Testis (tissue), 5 donors: ENCODE measurements around the gene TLE6. TPM values are rescaled to one million over a fixed set of nuclear protein-coding genes. Genes with fewer than 3 reads are reported as not detected.
"Not testable (repeated sequence)": the region's sequence is repeated elsewhere in the genome, so short reads cannot be mapped to it uniquely, and the experiment has no call there.

ENCODE experiments used
- DNase-seq: peaks from one replicate; pipeline ENCODE4 v3.0.0-alpha.2; 2019
- H3K27ac ChIP-seq, 2 donors: fragments of 200-600 bp; sonication (generic); one replicate each; pipeline ENCODE4 v1.5.1; 2019
- H3K27me3 ChIP-seq: fragments of 200-600 bp; sonication (generic); one replicate; pipeline ENCODE4 v1.5.1; 2019
- H3K36me3 ChIP-seq: fragments of 200-600 bp; sonication (generic); one replicate; pipeline ENCODE4 v1.5.1; 2017; ENCODE audit warnings: low read depth; ENCODE audit errors: missing control alignments
- H3K4me1 ChIP-seq: fragments of 200-600 bp; sonication (generic); one replicate; pipeline ENCODE4 v1.5.1; 2019
- H3K4me3 ChIP-seq, 2 donors: fragments of 200-600 bp; sonication (generic); one replicate each; pipeline ENCODE4 v1.5.1; 2017 to 2019
- H3K9me3 ChIP-seq: fragments of 200-600 bp; sonication (generic); one replicate; pipeline ENCODE4 v1.5.1; 2017
- CTCF ChIP-seq, 3 experiments: fragments of 450-650 bp in 2 of 3; fragments of 200-600 bp in 1 of 3; sonication (generic) in 1 of 3; IDR thresholded peaks; one replicate each; pipeline ENCODE4 v1.5.1; 2016 to 2019; ENCODE audit warnings: antibody characterized with exemption in 3 of 3, mild to moderate bottlenecking in 2 of 3, moderate library complexity in 1 of 3
- POLR2A ChIP-seq: fragments of 450-650 bp; IDR thresholded peaks from one replicate; pipeline ENCODE4 v1.6.1; 2017; ENCODE audit warnings: antibody characterized with exemption, mild to moderate bottlenecking, moderate library complexity
- WGBS, 2 donors: methylation state at CpG; one replicate each; pipeline ENCODE4 v1.1.5; 2018; 5-methylcytosine and 5-hydroxymethylcytosine counted together
- intact Hi-C: fragments of 100-400 bp; cut with DNase I; formaldehyde crosslinking; loops from one replicate; pipeline ENCODE4 v1.15.1; 2023; ENCODE audit warnings: low total_unique reads
- long read RNA-seq, 2 donors: transcript quantifications; one replicate each; lab custom pipeline, GENCODE V29; 2026
- polyA plus RNA-seq: library from polyadenylated mRNA; stranded (reverse); fragments of 350-450 nt; fragmentation: Illumina TruSeq; extraction: RNeasy Lipid Tissue Mini Kit (QIAGEN cat#74804); gene quantifications from one replicate; pipeline ENCODE4 v1.2.3, GENCODE V29; 2014; ENCODE audit warnings: low read depth, low replicate concordance; ENCODE audit not compliant: insufficient read depth
- total RNA-seq, 2 donors: library from RNA; depleted of rRNA; stranded (reverse); fragments of >200 nt; gene quantifications; one replicate each; pipeline ENCODE4 v1.2.3, GENCODE V29; 2016

Gene TLE6
- total RNA-seq = 10 to 100 TPM in 1 of 2 donors, 1 to 10 TPM in 1; 9.1 to 12.5 TPM
- 8.1 TPM for polyA plus RNA-seq
- long read RNA-seq, donor 1 = 0 reads
- long read RNA-seq, donor 2 = 0 reads

GRCh38 chr19:2977001-2977745, at the start of gene TLE6:
Gene TLE6, plus strand, starts transcription at chr19:2977564. Its CDS starts 670 bp downstream, at chr19:2978234.
- H3K4me1 ChIP-seq = peaks cover 30% of the 10 kb centered on the region
- no peaks in the 10 kb centered on the region for H3K27me3 ChIP-seq
- TF ChIP-seq POLR2A (no peak), CTCF (IDR thresholded peaks at IDR 0.05) (no peak)
- 1 to 2% methylated on average over 19 to 51 of the region's 51 CpGs for WGBS, 2 donors
- intact Hi-C loops = loop anchor here (10.0 kb wide), 1 partner anchor 58 kb away; no protein-coding TSS in a partner anchor
- peak; percentile 98 for DNase-seq
- no peaks in the 10 kb centered on the region for H3K36me3 ChIP-seq
- peak within 1 kb of the TSS in 1 of 2 donors; percentile 66 for H3K27ac ChIP-seq
- H3K4me3 ChIP-seq = peak within 1 kb of the TSS; percentile 33 to 43
- H3K9me3 ChIP-seq = no peaks in the 10 kb centered on the region

DNA sequence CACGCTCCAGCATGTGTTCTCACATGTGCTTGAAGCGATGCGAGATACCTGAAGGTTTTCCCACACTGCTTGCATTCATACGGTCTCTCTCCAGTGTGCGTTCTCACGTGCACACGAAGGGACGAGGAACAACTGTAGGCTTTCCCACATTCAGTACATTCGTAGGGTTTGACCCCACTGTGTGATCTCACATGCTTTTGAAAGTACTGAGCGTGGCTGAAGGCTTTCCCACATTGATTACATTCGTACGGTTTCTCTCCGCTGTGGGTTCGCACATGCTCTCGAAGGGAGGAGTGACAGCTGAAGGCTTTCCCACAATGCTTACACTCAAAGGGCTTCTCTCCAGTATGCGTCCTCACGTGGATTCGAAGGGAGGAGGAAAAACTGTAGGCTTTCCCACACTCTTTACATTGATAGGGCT, 43.9 kb upstream of the TLE6 start:
- no peak for DNase-seq
- H3K9me3 ChIP-seq = no peaks in the 10 kb centered on the region
- 96 to 98% methylated on average over 18 of the region's 18 CpGs for WGBS, 2 donors
- no peaks in the 10 kb centered on the region for H3K36me3 ChIP-seq
- no peak overlapping the region for H3K4me3 ChIP-seq
- no peak overlapping the region for H3K27ac ChIP-seq
- no peaks in the 10 kb centered on the region for H3K4me1 ChIP-seq
- no peak for TF ChIP-seq CTCF (IDR thresholded peaks at IDR 0.05)
- TF ChIP-seq POLR2A = no peak
- H3K27me3 ChIP-seq = no peaks in the 10 kb centered on the region
- intact Hi-C loops = no loop called here

- H3K27ac ChIP-seq, DNase-seq, H3K36me3 ChIP-seq, intact Hi-C loops, H3K4me1 ChIP-seq, H3K9me3 ChIP-seq, H3K4me3 ChIP-seq, H3K27me3 ChIP-seq: not testable (repeated sequence)
- WGBS, 2 donors = 93 to 97% methylated on average over 4 of the region's 4 CpGs
Measured at GRCh38 chr19:2935863-2936262, 41.5 kb upstream of the TLE6 start.

GRCh38 chr19:2942928-2943640, 34.3 kb upstream of the TLE6 start:
- TF ChIP-seq POLR2A (no peak), CTCF (IDR thresholded peaks at IDR 0.05) (no peak)
- no peaks in the 10 kb centered on the region for H3K9me3 ChIP-seq
- H3K27me3 ChIP-seq = no peaks in the 10 kb centered on the region
- H3K4me1 ChIP-seq = peaks cover 6% of the 10 kb centered on the region
- H3K36me3 ChIP-seq = no peaks in the 10 kb centered on the region
- DNase-seq = no peak
- H3K27ac ChIP-seq = no peak overlapping the region
- H3K4me3 ChIP-seq = no peak overlapping the region
- WGBS, 2 donors = 64 to 71% methylated on average over 14 of the region's 14 CpGs
- intact Hi-C loops = no loop called here

- Histone ChIP-seq H3K9me3 (no peaks in the 10 kb centered on the region), H3K27me3 (no peaks in the 10 kb centered on the region), H3K4me3 (peak overlapping the region; percentile 90 to 97), H3K4me1 (peaks cover 11% of the 10 kb centered on the region), H3K36me3 (no peaks in the 10 kb centered on the region), H3K27ac (peak overlapping the region; percentile 92 to 98)
- DNase-seq = no peak
- intact Hi-C loops = no loop called here
- 3% methylated on average over 23 of the region's 23 CpGs for WGBS, 2 donors
- TF ChIP-seq CTCF (IDR thresholded peaks at IDR 0.05) (no peak), POLR2A (no peak)
Measured at GRCh38 chr19:2944403-2944774, 33.0 kb upstream of the TLE6 start.
